T47D (cell line): ENCODE data around the gene RIMOC1.
A peak's percentile ranks its signal among the peaks of the same experiment; 100 is the strongest.

Experiments
- DNase-seq, 2 experiments: peaks; one replicate each; pipeline versions ENCODE4 v3.0.0 to v3.0.0-alpha.2; 2011 to 2012; ENCODE audit warnings: low read depth in 1 of 2, low spot score in 1 of 2
- JUND ChIP-seq: IDR thresholded peaks from 2 replicates; pipeline ENCODE4 v1.6.1; 2012; ENCODE audit warnings: low read depth
- in situ Hi-C: cut with HindIII; loops from 2 replicates; pipeline ENCODE4 v1.10.0; 2016; ENCODE audit warnings: low sequenced_read_pairs, low pct_unique_long_range_greater_than_20kb

The RIMOC1 gene, protein sequence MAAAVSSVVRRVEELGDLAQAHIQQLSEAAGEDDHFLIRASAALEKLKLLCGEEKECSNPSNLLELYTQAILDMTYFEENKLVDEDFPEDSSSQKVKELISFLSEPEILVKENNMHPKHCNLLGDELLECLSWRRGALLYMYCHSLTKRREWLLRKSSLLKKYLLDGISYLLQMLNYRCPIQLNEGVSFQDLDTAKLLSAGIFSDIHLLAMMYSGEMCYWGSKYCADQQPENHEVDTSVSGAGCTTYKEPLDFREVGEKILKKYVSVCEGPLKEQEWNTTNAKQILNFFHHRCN

GRCh38 chr5:41903892-41904799, at the start of gene RIMOC1:
Gene RIMOC1 (plus strand): TSS chr5:41904344. CDS start chr5:41904368, 24 bp downstream.
- no peak for TF ChIP-seq JUND
- in situ Hi-C loops = no loop called here
- DNase-seq = peak; percentile 91 to 100

DNA sequence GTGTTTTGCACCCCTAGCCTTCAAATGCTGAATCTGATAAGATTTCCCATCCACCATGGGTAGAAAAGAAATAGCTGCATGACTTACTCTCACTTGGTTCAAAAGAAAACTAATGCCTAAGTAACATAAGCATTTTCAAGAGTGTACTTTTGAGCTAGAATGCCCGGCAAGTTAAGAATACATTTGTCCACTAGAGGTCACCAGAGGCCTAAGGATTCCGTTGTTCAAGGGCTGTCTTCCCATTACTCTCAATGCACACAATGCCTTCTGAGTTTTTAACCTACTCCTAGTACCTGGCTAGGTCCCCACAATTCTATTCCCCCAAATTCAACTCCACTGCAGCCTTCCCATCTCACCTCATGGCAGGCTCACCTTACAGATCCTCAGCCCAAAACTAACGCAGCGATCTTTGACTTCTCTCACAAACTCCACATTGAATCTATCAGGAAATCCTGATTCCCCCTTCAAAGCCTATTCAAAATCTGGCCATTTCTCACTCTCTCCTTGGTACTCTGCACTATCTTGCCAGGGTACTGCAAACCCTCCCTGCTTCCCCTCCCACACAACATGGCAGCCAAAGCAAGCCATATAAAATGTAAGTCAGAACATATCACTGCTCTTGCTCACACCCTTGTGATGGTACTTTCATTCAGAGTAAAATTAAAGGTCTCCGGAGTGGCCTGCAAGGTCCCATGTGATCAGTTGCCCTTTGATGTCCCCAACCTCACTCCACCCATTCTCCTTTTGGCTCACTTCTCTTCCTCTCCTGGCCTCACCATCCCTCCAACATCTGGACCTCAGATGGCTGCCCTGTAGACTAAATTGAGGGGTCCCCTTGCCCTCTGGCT, 47.3 kb upstream of the RIMOC1 start:
- no peak for TF ChIP-seq JUND
- DNase-seq = peak; percentile 50 to 86
- in situ Hi-C loops = no loop called here

DNA sequence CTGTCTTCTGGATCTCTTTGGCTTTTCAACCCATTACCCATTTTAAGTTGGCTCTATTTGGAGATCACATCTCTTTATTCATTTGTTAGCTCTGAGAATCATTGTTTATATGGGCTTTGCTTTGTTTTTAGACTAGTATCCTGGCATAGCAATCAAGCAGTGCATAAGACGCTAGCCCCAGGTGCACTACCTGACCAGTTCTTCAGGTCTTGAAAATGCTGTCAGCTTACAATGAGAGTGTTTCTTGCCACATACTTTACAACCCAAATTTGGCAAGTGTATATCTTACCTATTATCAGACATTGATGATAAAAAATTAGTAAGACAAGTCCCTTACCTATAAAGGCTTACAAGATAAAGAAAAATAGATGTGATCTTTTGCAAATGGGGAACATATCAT, 46.2 kb upstream of the RIMOC1 start:
- peak in 1 of 2 experiments; percentile 75 for DNase-seq
- no peak for TF ChIP-seq JUND
- in situ Hi-C loops = no loop called here

DNA sequence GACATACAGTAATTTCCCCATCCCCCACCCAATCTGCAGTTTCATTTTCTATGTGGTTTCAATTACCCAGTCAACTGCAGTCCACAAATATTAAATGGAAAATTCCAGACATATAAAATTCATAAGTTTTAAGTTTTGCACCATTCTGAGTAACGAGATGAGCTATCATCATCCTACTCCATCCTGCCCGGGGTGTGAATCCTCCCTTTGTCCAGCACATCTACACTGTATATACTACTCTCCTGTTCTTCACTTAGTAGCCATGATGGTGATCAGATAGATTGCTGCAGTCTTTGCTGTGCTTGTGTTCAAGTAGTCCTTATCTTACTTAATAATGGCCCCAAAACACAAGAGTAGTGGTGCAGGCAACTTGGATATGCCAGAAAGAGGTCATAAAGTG, 45.3 kb upstream of the RIMOC1 start:
- DNase-seq = no peak
- in situ Hi-C loops = no loop called here
- no peak for TF ChIP-seq JUND

DNA sequence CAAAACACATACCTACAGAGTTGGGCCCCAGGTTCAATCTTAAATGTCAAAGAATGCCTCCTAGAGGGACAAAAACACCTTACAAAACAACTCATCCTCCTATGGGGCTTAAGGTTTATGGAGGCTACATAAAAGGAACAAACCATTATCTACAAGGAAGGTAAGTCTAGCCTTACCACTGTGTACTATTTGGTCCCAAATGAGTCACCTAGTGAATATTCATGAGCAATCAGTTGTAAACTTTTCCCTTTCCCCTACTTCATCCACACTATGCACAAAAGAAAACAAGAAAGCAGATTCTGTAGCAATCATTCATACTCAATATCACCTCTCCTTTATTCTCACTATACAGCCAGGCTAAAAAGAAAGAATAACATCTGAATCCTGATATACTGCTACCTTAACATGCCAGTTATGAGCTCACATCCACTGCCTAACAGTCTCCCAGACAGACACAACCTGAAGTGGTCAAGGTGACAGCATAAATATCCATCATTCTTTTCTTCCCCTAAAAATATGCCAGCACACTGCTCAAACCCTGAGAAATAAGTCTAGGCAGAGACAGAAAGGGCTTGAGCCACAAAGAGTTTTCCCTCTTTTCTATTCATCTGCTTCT, 40.2 kb upstream of the RIMOC1 start:
- DNase-seq = no peak
- TF ChIP-seq JUND = no peak
- in situ Hi-C loops = no loop called here

DNA sequence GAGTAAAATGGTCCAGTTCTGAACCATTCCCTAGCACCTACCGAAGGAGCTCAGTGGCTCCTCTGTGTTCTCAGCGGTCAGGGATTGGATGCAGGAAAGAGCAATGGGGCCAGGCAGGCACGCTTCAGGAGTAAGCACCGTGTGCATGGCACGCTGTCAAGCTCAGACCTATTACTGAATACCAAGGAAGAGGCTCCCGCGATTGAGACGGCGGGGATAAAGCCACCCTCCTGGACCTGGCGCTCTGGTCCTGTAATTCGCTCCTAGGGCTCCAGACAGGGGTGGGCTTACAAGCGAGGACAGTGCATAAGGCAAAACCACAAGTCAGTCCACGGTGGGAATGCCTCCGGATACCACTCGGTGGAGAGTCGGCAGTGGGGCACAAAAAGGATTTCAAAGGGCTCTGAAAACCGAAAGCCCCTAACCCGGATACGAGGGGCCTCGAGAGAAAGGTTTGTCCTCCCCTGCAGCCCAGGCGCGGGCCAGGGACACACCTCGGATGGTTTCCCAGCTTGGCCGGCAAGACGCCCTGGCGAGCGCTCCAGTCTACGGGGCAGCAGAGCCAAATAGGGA, 34.9 kb upstream of the RIMOC1 start:
- in situ Hi-C loops = no loop called here
- no peak for TF ChIP-seq JUND
- no peak for DNase-seq

GRCh38 chr5:41869724-41870626, 34.2 kb upstream of the RIMOC1 start, which contains the start of gene OXCT1:
Gene OXCT1 (minus strand): TSS chr5:41870425. CDS start chr5:41870358, 67 bp downstream.
- peak in 1 of 2 experiments; percentile 53 for DNase-seq
- in situ Hi-C loops = no loop called here
- TF ChIP-seq JUND = no peak

DNA sequence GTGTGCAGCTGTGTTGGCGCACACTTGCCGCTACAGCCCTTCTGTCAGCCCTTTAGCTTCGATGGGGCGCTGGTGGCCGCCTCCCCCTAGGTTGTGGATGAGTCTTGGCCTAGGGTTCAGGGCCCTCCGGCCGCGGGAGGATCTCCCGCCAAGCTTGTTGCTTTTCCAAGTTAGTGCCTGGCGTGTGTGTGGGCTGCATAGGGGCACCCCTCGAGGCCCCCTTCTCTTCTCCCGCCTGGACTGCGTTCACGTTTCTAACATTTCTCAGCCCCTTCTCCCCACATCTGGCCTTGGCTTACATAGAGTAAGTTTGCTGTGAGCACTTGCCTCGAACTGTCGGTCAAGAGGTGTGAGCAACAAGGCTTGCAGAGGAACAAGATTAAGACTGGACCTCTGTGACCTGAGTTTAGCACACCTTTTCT, 33.5 kb upstream of the RIMOC1 start:
- in situ Hi-C loops = no loop called here
- no peak for DNase-seq
- no peak for TF ChIP-seq JUND

DNA sequence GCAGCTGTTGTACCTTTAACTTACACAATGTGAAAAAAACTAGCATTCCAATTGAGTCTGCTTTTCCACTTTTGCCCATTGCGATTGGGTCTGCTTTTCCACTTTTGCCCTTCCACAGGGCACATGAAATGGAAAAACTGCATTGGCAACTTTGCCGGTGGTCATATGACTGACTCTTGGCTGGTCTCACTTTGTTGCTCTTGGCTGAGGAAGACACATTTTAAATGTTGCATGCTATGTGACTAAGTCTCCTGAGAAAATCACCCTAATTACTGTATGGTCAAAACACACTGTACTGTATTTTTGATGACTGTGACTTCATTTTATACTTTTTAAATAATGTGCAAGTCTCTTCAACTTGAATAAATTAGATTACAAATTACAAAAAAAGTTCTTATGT, 32.3 kb upstream of the RIMOC1 start:
- peak; percentile 76 for DNase-seq
- no peak for TF ChIP-seq JUND
- in situ Hi-C loops = no loop called here

DNA sequence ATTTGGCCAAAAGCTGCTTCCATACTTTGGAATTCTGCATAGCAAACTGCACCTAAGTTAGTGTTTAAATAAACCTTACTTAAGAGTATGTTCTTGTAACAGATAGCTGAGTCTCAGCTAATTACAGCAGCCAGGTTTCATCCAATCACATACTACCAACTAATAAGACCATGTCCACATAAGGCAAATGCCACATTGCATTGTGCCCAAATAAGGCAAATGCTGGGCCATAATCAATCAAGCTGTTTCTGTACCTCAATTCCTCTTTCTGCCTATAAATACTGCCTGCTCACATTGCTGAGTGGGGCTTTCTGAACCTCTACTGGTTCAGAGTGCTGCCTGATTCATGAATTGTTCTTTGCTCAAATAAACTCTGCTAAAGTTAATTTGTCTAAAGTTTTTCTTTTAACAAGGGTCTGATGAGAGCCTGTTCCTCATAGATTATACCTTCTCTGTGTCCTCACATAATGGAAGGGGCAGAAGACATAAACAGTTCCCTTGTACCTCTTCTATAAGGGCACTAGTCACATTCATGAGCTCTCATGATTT, 29.6 kb upstream of the RIMOC1 start:
- no peak for DNase-seq
- in situ Hi-C loops = no loop called here
- TF ChIP-seq JUND = no peak
